ENCODE measurements around the gene GDF10.

Gene GDF10

DNA sequence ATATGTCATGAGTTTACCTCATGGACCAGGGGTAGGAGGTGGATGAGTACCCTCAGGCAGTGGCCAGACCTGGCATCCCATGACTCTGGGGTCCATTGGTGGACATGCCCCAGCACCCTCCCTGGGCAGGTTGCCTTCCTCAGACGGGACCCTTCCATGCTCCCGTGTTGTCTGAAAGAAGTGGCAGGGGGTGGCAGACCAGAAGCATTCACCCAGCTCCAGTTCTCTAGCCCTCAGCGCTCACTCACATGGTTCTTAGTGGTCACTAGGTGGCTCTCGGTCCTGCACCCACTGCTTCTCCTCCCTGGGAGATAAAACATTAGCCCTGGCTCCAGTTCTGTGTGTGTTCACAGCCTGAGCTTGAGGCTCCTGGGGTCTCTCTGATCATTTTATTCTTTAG is 54.2 kb downstream of the GDF10 start:
- H3K36me3 ChIP-seq (ENCODE audit: insufficient read depth, low read length), result no peaks in the 10 kb centered on the region
- H3K4me1 ChIP-seq (ENCODE audit: insufficient read depth, low read length), result no peaks in the 10 kb centered on the region
- TF ChIP-seq, protein P1, sequence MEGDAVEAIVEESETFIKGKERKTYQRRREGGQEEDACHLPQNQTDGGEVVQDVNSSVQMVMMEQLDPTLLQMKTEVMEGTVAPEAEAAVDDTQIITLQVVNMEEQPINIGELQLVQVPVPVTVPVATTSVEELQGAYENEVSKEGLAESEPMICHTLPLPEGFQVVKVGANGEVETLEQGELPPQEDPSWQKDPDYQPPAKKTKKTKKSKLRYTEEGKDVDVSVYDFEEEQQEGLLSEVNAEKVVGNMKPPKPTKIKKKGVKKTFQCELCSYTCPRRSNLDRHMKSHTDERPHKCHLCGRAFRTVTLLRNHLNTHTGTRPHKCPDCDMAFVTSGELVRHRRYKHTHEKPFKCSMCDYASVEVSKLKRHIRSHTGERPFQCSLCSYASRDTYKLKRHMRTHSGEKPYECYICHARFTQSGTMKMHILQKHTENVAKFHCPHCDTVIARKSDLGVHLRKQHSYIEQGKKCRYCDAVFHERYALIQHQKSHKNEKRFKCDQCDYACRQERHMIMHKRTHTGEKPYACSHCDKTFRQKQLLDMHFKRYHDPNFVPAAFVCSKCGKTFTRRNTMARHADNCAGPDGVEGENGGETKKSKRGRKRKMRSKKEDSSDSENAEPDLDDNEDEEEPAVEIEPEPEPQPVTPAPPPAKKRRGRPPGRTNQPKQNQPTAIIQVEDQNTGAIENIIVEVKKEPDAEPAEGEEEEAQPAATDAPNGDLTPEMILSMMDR (IDR thresholded peaks at IDR 0.05; ENCODE audit: borderline replicate concordance, extremely low read depth, low read length, poor library complexity, severe bottlenecking), result no peak
- TF ChIP-seq EZH2 (IDR thresholded peaks at IDR 0.05; ENCODE audit: borderline replicate concordance, low read depth, low read length, severe bottlenecking), result no peak
- no peak overlapping the region for H3K4me2 ChIP-seq (ENCODE audit: insufficient read depth, low read length)
- ATAC-seq (ENCODE audit: insufficient read depth, low read depth) (no peak), DNase-seq (no peak)
- H4K20me1 ChIP-seq (ENCODE audit: insufficient read depth, low read length), result 0 out of 2 replicates have a peak, but pooled peaks cover 4% of the 10 kb centered on the region
- no peak overlapping the region for H3K4me3 ChIP-seq (ENCODE audit: low read depth in 1 of 2, low read length in 2 of 2)
- no peak overlapping the region for H2AFZ ChIP-seq (ENCODE audit: low read depth, low read length)
- no peak overlapping the region for H3K9ac ChIP-seq (ENCODE audit: low read depth, low read length)
- H3K27ac ChIP-seq (ENCODE audit: low read length), result no peak overlapping the region
- no peaks in the 10 kb centered on the region for H3K79me2 ChIP-seq (ENCODE audit: insufficient read depth, low read length)
- H3K9me3 ChIP-seq (ENCODE audit: insufficient read depth, low read length, severe bottlenecking), result no peaks in the 10 kb centered on the region
- H3K27me3 ChIP-seq (ENCODE audit: insufficient read depth, low read length, poor library complexity), result peaks cover 7% of the 10 kb centered on the region

DNA sequence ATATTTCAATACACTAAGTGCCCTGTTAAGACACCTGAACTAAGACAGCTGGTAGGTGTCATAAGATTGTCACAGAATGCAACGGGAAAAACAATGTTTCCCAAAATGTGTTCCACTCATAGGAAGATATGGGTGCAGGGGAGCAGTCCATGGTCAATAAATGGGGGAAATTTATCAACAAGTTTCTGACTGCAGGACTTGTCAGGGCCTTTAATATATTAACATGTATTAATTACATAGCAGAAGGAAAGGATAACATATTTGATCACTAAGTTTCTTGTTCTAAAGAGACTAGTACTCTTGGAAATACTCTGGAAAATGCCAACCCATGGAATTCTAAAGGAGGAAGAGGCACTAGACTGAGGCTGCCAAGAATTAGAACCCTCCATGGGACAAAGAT is 54.9 kb downstream of the GDF10 start:
- no peak overlapping the region for H3K4me2 ChIP-seq (ENCODE audit: insufficient read depth, low read length)
- TF ChIP-seq EZH2 (IDR thresholded peaks at IDR 0.05; ENCODE audit: borderline replicate concordance, low read depth, low read length, severe bottlenecking), result no peak
- TF ChIP-seq, protein P1 (IDR thresholded peaks at IDR 0.05; ENCODE audit: borderline replicate concordance, extremely low read depth, low read length, poor library complexity, severe bottlenecking), result no peak
- no peak overlapping the region for H2AFZ ChIP-seq (ENCODE audit: low read depth, low read length)
- peaks cover 7% of the 10 kb centered on the region for H3K27me3 ChIP-seq (ENCODE audit: insufficient read depth, low read length, poor library complexity)
- no peaks in the 10 kb centered on the region for H3K79me2 ChIP-seq (ENCODE audit: insufficient read depth, low read length)
- no peak overlapping the region for H3K27ac ChIP-seq (ENCODE audit: low read length)
- H4K20me1 ChIP-seq (ENCODE audit: insufficient read depth, low read length), result 0 out of 2 replicates have a peak, but pooled peaks cover 4% of the 10 kb centered on the region
- no peaks in the 10 kb centered on the region for H3K4me1 ChIP-seq (ENCODE audit: insufficient read depth, low read length)
- H3K9ac ChIP-seq (ENCODE audit: low read depth, low read length), result no peak overlapping the region
- H3K36me3 ChIP-seq (ENCODE audit: insufficient read depth, low read length), result no peaks in the 10 kb centered on the region
- DNase-seq (no peak), ATAC-seq (ENCODE audit: insufficient read depth, low read depth) (no peak)
- no peak overlapping the region for H3K4me3 ChIP-seq (ENCODE audit: low read depth in 1 of 2, low read length in 2 of 2)
- H3K9me3 ChIP-seq (ENCODE audit: insufficient read depth, low read length, severe bottlenecking), result no peaks in the 10 kb centered on the region

- TF ChIP-seq, protein P1 (IDR thresholded peaks at IDR 0.05; ENCODE audit: borderline replicate concordance, extremely low read depth, low read length, poor library complexity, severe bottlenecking), result no peak
- TF ChIP-seq EZH2 (IDR thresholded peaks at IDR 0.05; ENCODE audit: borderline replicate concordance, low read depth, low read length, severe bottlenecking), result no peak
- no peaks in the 10 kb centered on the region for H3K79me2 ChIP-seq (ENCODE audit: insufficient read depth, low read length)
- no peaks in the 10 kb centered on the region; the same call in 1 of the 2 replicates for H4K20me1 ChIP-seq (ENCODE audit: insufficient read depth, low read length)
- H3K9ac ChIP-seq (ENCODE audit: low read depth, low read length), result no peak overlapping the region
- H3K27ac ChIP-seq (ENCODE audit: low read length), result no peak overlapping the region
- DNase-seq, result no peak
- H3K4me1 ChIP-seq (ENCODE audit: insufficient read depth, low read length), result no peaks in the 10 kb centered on the region
- peaks cover 9% of the 10 kb centered on the region for H3K27me3 ChIP-seq (ENCODE audit: insufficient read depth, low read length, poor library complexity)
- no peaks in the 10 kb centered on the region for H3K36me3 ChIP-seq (ENCODE audit: insufficient read depth, low read length)
- H3K4me3 ChIP-seq (ENCODE audit: low read depth in 1 of 2, low read length in 2 of 2), result no peak overlapping the region
- H3K4me2 ChIP-seq (ENCODE audit: insufficient read depth, low read length), result no peak overlapping the region
- no peak overlapping the region for H2AFZ ChIP-seq (ENCODE audit: low read depth, low read length)
- ATAC-seq (ENCODE audit: insufficient read depth, low read depth), result no peak
- H3K9me3 ChIP-seq (ENCODE audit: insufficient read depth, low read length, severe bottlenecking), result no peaks in the 10 kb centered on the region
These were observed 56.7 kb downstream of the GDF10 start for GRCh38 chr10:47356708-47357107.

GRCh38 chr10:47357131-47357582 is 57.2 kb downstream of the GDF10 start:
- Histone ChIP-seq H3K36me3 (ENCODE audit: insufficient read depth, low read length) (no peaks in the 10 kb centered on the region), H3K9ac (ENCODE audit: low read depth, low read length) (no peak overlapping the region), H3K9me3 (ENCODE audit: insufficient read depth, low read length, severe bottlenecking) (no peaks in the 10 kb centered on the region), H3K4me3 (ENCODE audit: low read depth in 1 of 2, low read length in 2 of 2) (no peak overlapping the region), H3K27ac (ENCODE audit: low read length) (no peak overlapping the region), H3K79me2 (ENCODE audit: insufficient read depth, low read length) (no peaks in the 10 kb centered on the region), H3K27me3 (ENCODE audit: insufficient read depth, low read length, poor library complexity) (peaks cover 9% of the 10 kb centered on the region), H3K4me2 (ENCODE audit: insufficient read depth, low read length) (no peak overlapping the region), H4K20me1 (ENCODE audit: insufficient read depth, low read length) (no peaks in the 10 kb centered on the region; the same call in 1 of the 2 replicates), H2AFZ (ENCODE audit: low read depth, low read length) (no peak overlapping the region), H3K4me1 (ENCODE audit: insufficient read depth, low read length) (no peaks in the 10 kb centered on the region)
- no peak for TF ChIP-seq EZH2 (IDR thresholded peaks at IDR 0.05; ENCODE audit: borderline replicate concordance, low read depth, low read length, severe bottlenecking)
- TF ChIP-seq, protein P1 (IDR thresholded peaks at IDR 0.05; ENCODE audit: borderline replicate concordance, extremely low read depth, low read length, poor library complexity, severe bottlenecking), result no peak
- no peak for DNase-seq
- ATAC-seq (ENCODE audit: insufficient read depth, low read depth), result no peak

All from DND-41 (cell line).